GM19239 (cell line): Measurements from ENCODE around the gene MS4A10.
"Not testable (repeated sequence)": the region's sequence is repeated elsewhere in the genome, so short reads cannot be mapped to it uniquely, and the experiment has no call there.

Experiments used
- DNase-seq: peaks from one replicate; pipeline ENCODE4 v3.0.0; 2011; ENCODE audit warnings: low spot score; ENCODE audit not compliant: insufficient read length
- FAIRE-seq: peaks from 2 replicates; lab custom pipeline; 2011; peaks lifted over from hg19 to GRCh38; lab: Jason Lieb, UNC

Gene MS4A10

GRCh38 chr11:60818057-60818456, 32.9 kb downstream of the MS4A10 start:
- FAIRE-seq (no peak), DNase-seq (no peak)

GRCh38 chr11:60821827-60822599, 36.9 kb downstream of the MS4A10 start:
- DNase-seq (no peak), FAIRE-seq (no peak)

DNA sequence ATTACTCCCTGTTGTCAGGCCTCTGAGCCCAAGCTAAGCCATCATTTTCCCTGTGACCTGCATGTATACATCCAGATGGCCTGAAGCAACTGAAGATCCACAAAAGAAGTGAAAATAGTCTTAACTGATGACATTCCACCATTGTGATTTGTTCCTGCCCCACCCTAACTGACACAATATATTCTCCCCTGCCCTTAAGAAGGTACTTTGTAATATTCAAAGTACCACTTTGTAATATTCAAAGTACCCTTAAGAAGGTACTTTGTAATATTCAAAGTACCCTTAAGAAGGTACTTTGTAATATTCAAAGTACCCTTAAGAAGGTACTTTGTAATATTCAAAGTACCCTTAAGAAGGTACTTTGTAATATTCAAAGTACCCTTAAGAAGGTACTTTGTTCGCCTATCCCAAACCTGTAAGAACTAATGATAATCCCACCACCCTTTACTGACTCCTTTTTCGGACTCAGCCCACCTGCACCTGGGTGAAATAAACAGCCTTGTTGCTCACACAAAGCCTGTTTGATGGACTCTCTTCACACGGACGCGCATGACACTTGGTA, 38.7 kb downstream of the MS4A10 start:
- not testable (repeated sequence) for DNase-seq, FAIRE-seq

DNA sequence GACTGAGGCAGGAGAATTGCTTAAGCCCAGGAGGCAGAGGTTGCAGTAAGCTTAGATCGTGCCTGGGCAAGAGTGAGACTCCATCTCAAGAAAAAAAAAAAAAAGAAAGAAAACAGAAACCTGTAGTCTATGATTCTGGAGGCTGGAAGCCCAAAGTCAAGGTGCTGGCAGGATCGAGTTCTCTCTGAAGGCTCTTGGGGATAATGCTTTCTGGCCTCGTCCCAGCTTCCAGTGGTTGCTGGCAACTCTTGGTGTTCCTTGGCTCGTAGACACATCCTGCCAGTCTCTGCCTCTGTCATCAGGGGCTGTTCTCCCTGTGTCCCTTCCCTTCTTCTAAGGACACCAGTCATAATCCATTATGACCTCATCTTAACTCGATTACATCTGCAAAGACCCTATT, 40.0 kb downstream of the MS4A10 start:
- DNase-seq: no peak
- no peak for FAIRE-seq

DNA sequence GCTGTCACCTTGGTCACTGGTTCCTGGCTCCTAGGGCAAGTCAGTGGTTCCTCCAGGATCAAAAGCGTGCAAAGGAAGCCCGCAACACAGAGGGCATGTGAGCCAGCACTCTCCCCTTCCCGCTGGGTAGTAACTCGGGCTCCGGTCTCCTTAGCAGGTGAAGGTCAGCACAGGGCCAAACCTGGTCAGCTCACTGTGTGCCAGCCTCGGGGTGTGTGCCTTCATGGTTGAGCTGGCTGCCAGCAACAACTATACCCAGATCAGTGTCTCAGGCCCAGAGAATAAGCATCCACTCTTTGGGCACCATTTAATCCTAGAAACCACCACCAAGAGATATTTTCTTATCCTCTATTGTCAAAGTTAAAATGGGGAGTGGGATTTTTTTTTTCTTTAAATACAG, 40.7 kb downstream of the MS4A10 start:
- DNase-seq (no peak), FAIRE-seq (no peak)

DNA sequence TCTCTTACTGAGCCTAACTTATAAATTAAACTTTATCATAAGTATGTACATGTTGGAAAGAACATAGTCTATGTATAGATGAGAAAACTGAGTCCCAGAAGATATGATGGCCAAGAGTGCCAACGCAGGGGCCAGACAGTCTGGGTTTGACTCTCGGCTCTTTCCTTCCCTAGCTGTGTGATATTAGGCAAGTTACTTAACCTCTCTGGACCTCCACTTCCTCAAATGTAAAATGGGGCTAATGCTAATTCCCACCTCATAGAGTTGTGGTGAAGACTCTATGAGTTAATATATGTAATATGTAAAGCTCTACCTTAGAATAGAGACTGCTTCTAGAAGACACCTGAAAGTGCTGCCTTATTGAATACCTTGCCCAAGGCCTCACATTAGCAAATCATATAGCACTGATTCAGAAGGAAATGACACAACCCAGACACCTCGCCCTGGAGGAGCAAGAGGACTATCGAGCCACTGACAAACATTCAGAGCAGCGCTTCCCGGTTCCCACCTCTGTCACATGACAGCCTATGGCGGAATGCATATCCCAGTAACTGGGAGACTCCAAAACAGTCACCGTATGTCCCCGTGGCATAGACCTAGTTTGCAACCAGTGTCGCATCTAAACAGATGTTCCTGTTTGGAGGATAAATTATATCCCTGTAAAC, 45.5 kb downstream of the MS4A10 start:
- FAIRE-seq: peak; percentile 87
- no peak for DNase-seq

GRCh38 chr11:60831143-60831500, 46.0 kb downstream of the MS4A10 start:
- DNase-seq: peak; percentile 78
- no peak for FAIRE-seq

DNA sequence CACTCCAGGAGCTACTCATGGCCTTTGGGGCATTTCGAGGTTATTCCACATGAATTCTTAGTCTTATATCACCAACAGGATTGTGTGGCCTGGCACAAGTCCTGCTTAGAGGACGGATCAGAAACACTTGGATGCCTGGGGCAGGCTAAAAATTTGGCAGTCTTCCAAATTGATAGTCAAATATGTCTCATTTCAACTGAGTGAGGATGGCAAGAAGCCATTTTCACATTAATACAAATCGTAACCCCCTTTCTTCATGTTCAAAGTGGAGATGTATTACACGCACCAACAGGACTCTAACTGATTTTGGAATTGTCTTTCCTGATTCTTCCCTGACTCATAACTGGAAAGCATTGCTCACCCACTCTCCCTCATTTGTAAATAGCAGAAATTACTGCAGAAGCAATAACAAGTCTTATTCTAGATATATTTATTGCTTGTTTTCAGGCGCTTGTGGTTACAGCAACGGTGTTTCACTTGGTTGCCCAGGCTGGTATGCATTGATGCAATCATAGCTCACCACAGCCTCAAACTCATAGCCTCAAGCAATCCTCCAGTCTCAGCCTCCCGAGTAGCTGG, 46.5 kb downstream of the MS4A10 start:
- no peak for DNase-seq
- FAIRE-seq: no peak

- FAIRE-seq: no peak
- no peak for DNase-seq
These were observed 49.8 kb downstream of the MS4A10 start for GRCh38 chr11:60834742-60835533.

DNA sequence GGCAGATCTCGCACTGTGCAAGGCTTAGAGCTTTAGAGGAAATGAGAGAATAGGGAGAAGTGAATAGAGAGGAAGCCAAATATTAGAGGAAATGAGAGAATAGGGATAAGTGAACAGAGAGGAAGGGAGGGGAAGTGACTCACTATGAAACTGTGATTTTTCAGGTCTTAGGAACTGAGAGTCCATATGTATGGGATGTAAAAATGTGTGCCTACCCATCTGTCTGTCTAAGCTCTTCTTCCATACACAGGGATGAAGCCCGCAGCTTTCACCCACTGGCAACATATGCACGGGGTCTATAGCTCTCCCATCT, 50.4 kb downstream of the MS4A10 start:
- no peak for FAIRE-seq
- DNase-seq: no peak

- no peak for FAIRE-seq
- no peak for DNase-seq
These were observed 51.9 kb downstream of the MS4A10 start for GRCh38 chr11:60836866-60837515.

DNA sequence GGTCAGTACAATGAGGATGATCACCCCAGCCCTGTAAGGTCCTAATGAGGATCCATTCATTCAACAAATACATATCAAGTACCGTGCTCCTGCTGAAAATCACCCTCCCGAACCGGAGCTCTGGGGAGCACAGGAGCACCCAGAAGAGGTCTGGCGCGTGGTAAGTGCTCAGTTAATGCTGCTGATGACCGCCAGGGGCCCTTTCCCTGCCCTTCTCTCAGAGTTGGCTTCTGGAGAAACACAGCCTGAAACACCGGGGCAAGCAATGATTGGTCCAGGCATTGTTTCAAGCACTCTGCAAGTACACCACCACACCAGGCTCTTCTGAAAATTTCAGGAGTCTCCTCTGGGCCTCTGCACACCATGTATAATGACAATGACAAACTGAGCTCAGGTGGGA, 53.0 kb downstream of the MS4A10 start:
- DNase-seq: no peak
- FAIRE-seq: no peak

DNA sequence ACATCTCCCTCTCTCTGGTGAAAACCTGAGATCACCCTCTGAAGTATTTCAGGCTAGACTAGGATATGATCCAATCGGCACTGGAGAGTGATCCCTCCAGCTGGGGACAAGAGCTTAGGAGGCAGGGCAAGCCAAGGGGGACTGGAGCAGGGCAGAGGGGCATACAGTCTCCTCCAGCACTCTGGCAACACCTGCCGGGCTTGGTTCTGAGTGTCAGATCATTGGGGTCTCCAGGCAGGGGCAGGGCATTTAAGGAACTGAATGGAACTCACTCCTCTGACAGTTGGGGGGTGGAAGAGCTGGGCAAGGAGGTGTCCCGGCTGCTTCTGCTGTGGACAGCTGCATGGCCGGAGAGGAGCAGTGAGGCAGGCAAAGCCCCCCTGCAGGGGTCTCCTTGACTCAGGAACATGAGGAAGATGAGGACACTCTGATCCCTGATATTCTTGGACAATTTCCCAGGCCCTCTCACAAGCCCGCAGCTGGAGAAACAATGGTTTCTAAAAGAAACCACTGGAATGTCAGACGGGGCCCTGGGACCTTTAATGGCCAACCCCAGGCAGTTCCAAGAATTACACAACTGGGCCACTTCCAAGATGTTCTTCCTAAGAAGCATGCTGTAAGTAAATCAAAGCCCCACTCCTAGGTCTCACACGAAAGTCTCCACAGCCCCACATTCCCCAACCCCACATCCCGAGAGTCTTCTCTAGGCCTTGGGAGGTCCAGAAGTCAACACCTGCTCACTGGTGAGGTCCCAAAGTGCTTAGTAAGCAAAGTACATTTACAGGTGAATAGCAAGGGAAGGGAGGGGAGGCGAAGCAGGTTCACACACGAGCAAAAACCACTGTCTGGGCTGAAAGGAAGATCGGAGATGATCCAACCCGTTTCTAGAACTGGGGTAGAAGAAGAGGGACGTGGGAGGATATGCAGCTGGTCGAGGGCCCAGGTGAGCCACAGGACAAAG, 55.6 kb downstream of the MS4A10 start:
- DNase-seq: no peak
- FAIRE-seq: no peak

GRCh38 chr11:60841797-60842667, 56.9 kb downstream of the MS4A10 start, which contains the start of gene CCDC86:
TSS of gene CCDC86 (plus strand) at chr11:60842113. CDS start at chr11:60842125, 12 bp downstream.
- peak; percentile 95 for FAIRE-seq
- peak; percentile 97 for DNase-seq

- DNase-seq: no peak
- no peak for FAIRE-seq
These were observed 57.8 kb downstream of the MS4A10 start for GRCh38 chr11:60842668-60843600.

DNA sequence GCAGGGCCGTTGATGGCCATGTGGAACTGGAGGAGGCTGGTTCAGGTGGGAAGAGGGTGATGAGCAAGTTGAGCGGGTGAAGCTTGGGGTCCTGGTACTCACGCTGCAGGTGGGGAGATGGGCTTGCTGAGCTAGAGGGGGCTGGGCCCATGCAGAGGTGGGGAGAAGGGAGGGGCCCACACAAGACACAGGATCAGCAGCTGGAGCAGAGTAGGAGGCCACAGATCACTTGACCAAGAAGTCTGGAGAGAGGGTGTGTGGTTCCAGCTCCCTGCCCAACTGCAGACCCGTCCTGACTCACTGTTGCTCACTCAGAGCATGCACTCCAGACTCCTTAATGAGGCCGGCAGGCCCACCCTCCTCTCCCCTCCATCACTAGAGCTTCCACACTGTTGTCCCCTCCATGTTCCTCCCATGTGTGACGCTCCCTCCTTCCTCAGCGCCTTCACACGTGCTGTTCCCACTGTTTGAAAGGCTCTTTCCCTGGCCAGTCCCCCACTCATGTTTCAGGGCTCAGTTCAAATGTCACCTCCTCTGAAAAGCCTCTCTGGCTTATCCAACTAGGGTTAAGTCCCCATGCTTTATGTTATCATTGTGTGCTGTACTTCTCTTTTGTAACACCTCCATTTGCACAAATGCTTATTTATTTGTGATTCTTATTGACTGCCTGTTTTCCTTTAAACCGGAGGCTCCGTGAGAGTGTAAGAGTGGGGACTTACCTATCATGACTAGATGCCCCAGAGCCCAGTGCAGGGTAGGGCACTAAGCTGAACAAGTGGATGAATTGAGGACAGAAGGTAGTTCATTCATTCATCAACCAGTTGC, 59.1 kb downstream of the MS4A10 start:
- DNase-seq: no peak
- FAIRE-seq: no peak
